CD4-positive, alpha-beta T cell treated with Interleukin-4 for 4 hours (primary cell): ENCODE results near the gene SAP30L.

Experiments
- DNase-seq: peaks from one replicate; pipeline ENCODE4 v3.0.0-alpha.2; 2020

Gene SAP30L

GRCh38 chr5:154445422-154446194, at the start of gene SAP30L:
Gene SAP30L (plus strand): TSS chr5:154445997. CDS start chr5:154446605, 608 bp downstream.
- peak; percentile 94 for DNase-seq

GRCh38 chr5:154396128-154396527, 49.7 kb upstream of the SAP30L start:
- no peak for DNase-seq

- DNase-seq: no peak
Measured at GRCh38 chr5:154397652-154398406, 48.0 kb upstream of the SAP30L start.

- DNase-seq: no peak
Measured at GRCh38 chr5:154400678-154401077, 45.1 kb upstream of the SAP30L start.

GRCh38 chr5:154401355-154401754, 44.4 kb upstream of the SAP30L start:
- no peak for DNase-seq

GRCh38 chr5:154401931-154402330, 43.9 kb upstream of the SAP30L start:
- no peak for DNase-seq

GRCh38 chr5:154402611-154403010, 43.2 kb upstream of the SAP30L start:
- DNase-seq: no peak

- no peak for DNase-seq
Measured at GRCh38 chr5:154403234-154403633, 42.6 kb upstream of the SAP30L start.

GRCh38 chr5:154403776-154404387, 41.9 kb upstream of the SAP30L start:
- no peak for DNase-seq

- peak; percentile 52 for DNase-seq
Measured at GRCh38 chr5:154405078-154405792, 40.6 kb upstream of the SAP30L start.

- no peak for DNase-seq
Measured at GRCh38 chr5:154406231-154406630, 39.6 kb upstream of the SAP30L start.

GRCh38 chr5:154406826-154407225, 39.0 kb upstream of the SAP30L start:
- DNase-seq: no peak

GRCh38 chr5:154408811-154409210, 37.0 kb upstream of the SAP30L start:
- DNase-seq: no peak

- no peak for DNase-seq
Measured at GRCh38 chr5:154409230-154409840, 36.5 kb upstream of the SAP30L start.

GRCh38 chr5:154410008-154410407, 35.8 kb upstream of the SAP30L start:
- DNase-seq: no peak

GRCh38 chr5:154410786-154411185, 35.0 kb upstream of the SAP30L start:
- DNase-seq: no peak

- no peak for DNase-seq
Measured at GRCh38 chr5:154411338-154411737, 34.5 kb upstream of the SAP30L start.

GRCh38 chr5:154412316-154412715, 33.5 kb upstream of the SAP30L start:
- no peak for DNase-seq

GRCh38 chr5:154412925-154413324, 32.9 kb upstream of the SAP30L start:
- no peak for DNase-seq

GRCh38 chr5:154415114-154415513, 30.7 kb upstream of the SAP30L start:
- no peak for DNase-seq

- DNase-seq: no peak
Measured at GRCh38 chr5:154418344-154418820, 27.4 kb upstream of the SAP30L start.

- DNase-seq: no peak
Measured at GRCh38 chr5:154419236-154419635, 26.6 kb upstream of the SAP30L start.

GRCh38 chr5:154421868-154422267, 23.9 kb upstream of the SAP30L start:
- DNase-seq: no peak
